SH-SY5Y (cell line): ENCODE measurements around the gene NR2F1-AS1.

Source experiments
- GATA2 ChIP-seq: IDR thresholded peaks from 2 replicates; pipeline ENCODE4 v1.6.1; 2011; ENCODE audit warnings: mild to moderate bottlenecking, low read depth, low read length
- GATA3 ChIP-seq: IDR thresholded peaks from 2 replicates; pipeline ENCODE4 v1.6.1; 2011; ENCODE audit warnings: low read depth, mild to moderate bottlenecking, low read length, moderate library complexity

GRCh38 chr5:93576994-93577853 lies 3.8 kb downstream of the NR2F1-AS1 start:
- TF ChIP-seq GATA2, result no peak
- TF ChIP-seq GATA3, result no peak
